Measurements from ENCODE around the gene SOX18. TPM values are rescaled to one million over a fixed set of nuclear protein-coding genes. Genes with fewer than 3 reads are reported as not detected.

Gene SOX18
- total and polyA plus RNA-seq, 2 of the 13 experiments (the other 11 are each of a cell fraction or from before 2014, with no cell fraction given) = 1.6 to 1.9 TPM

- TF ChIP-seq E2F1 (CRISPR knock-in tag; IDR thresholded peaks at IDR 0.05) (0 out of 2 replicates have a peak, but pooled peaks have one; percentile 34), HHEX (CRISPR knock-in tag; IDR thresholded peaks at IDR 0.05) (no peak), MIER3 (CRISPR knock-in tag; IDR thresholded peaks at IDR 0.05; ENCODE audit: borderline replicate concordance) (no peak), ZNF230 (CRISPR knock-in tag; IDR thresholded peaks at IDR 0.05) (0 out of 2 replicates have a peak, but pooled peaks have one; percentile 21), SIX1 (CRISPR knock-in tag; IDR thresholded peaks at IDR 0.05; ENCODE audit: borderline replicate concordance) (0 out of 2 replicates have a peak, but pooled peaks have one; percentile 0), ZNF326 (CRISPR knock-in tag; IDR thresholded peaks at IDR 0.05; ENCODE audit: borderline replicate concordance) (no peak), ZNF253 (CRISPR knock-in tag; IDR thresholded peaks at IDR 0.05; ENCODE audit: borderline replicate concordance) (no peak), SMYD3 (CRISPR knock-in tag; IDR thresholded peaks at IDR 0.05) (no peak), TAF1 (CRISPR knock-in tag; IDR thresholded peaks at IDR 0.05) (no peak), ZNF296 (CRISPR knock-in tag; conservative IDR thresholded peaks at IDR 0.05) (no peak), ZNF281 (CRISPR knock-in tag; IDR thresholded peaks at IDR 0.05; ENCODE audit: borderline replicate concordance) (no peak), MAX (IDR thresholded peaks at IDR 0.05) (no peak), ETV6 (CRISPR knock-in tag; conservative IDR thresholded peaks at IDR 0.05) (no peak)
- TF ChIP-seq, protein P1, sequence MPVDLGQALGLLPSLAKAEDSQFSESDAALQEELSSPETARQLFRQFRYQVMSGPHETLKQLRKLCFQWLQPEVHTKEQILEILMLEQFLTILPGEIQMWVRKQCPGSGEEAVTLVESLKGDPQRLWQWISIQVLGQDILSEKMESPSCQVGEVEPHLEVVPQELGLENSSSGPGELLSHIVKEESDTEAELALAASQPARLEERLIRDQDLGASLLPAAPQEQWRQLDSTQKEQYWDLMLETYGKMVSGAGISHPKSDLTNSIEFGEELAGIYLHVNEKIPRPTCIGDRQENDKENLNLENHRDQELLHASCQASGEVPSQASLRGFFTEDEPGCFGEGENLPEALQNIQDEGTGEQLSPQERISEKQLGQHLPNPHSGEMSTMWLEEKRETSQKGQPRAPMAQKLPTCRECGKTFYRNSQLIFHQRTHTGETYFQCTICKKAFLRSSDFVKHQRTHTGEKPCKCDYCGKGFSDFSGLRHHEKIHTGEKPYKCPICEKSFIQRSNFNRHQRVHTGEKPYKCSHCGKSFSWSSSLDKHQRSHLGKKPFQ (CRISPR knock-in tag; IDR thresholded peaks at IDR 0.05; ENCODE audit: insufficient replicate concordance) = no peak
- TF ChIP-seq, protein P2, sequence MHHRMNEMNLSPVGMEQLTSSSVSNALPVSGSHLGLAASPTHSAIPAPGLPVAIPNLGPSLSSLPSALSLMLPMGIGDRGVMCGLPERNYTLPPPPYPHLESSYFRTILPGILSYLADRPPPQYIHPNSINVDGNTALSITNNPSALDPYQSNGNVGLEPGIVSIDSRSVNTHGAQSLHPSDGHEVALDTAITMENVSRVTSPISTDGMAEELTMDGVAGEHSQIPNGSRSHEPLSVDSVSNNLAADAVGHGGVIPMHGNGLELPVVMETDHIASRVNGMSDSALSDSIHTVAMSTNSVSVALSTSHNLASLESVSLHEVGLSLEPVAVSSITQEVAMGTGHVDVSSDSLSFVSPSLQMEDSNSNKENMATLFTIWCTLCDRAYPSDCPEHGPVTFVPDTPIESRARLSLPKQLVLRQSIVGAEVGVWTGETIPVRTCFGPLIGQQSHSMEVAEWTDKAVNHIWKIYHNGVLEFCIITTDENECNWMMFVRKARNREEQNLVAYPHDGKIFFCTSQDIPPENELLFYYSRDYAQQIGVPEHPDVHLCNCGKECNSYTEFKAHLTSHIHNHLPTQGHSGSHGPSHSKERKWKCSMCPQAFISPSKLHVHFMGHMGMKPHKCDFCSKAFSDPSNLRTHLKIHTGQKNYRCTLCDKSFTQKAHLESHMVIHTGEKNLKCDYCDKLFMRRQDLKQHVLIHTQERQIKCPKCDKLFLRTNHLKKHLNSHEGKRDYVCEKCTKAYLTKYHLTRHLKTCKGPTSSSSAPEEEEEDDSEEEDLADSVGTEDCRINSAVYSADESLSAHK (CRISPR knock-in tag; IDR thresholded peaks at IDR 0.05; ENCODE audit: borderline replicate concordance) = no peak
- TF ChIP-seq, protein P3, sequence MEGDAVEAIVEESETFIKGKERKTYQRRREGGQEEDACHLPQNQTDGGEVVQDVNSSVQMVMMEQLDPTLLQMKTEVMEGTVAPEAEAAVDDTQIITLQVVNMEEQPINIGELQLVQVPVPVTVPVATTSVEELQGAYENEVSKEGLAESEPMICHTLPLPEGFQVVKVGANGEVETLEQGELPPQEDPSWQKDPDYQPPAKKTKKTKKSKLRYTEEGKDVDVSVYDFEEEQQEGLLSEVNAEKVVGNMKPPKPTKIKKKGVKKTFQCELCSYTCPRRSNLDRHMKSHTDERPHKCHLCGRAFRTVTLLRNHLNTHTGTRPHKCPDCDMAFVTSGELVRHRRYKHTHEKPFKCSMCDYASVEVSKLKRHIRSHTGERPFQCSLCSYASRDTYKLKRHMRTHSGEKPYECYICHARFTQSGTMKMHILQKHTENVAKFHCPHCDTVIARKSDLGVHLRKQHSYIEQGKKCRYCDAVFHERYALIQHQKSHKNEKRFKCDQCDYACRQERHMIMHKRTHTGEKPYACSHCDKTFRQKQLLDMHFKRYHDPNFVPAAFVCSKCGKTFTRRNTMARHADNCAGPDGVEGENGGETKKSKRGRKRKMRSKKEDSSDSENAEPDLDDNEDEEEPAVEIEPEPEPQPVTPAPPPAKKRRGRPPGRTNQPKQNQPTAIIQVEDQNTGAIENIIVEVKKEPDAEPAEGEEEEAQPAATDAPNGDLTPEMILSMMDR (CRISPR knock-in tag; IDR thresholded peaks at IDR 0.05) = peak; percentile 39; the same call in 1 of the 2 replicates
- TF ChIP-seq, protein P4, sequence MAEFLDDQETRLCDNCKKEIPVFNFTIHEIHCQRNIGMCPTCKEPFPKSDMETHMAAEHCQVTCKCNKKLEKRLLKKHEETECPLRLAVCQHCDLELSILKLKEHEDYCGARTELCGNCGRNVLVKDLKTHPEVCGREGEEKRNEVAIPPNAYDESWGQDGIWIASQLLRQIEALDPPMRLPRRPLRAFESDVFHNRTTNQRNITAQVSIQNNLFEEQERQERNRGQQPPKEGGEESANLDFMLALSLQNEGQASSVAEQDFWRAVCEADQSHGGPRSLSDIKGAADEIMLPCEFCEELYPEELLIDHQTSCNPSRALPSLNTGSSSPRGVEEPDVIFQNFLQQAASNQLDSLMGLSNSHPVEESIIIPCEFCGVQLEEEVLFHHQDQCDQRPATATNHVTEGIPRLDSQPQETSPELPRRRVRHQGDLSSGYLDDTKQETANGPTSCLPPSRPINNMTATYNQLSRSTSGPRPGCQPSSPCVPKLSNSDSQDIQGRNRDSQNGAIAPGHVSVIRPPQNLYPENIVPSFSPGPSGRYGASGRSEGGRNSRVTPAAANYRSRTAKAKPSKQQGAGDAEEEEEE (CRISPR knock-in tag; IDR thresholded peaks at IDR 0.05; ENCODE audit: borderline replicate concordance) = no peak
Observed at GRCh38 chr20:64037199-64037497, 12.3 kb downstream of the SOX18 start (continued).

Data from HepG2 (cell line).